Skin epidermis (tissue), 12 donors: ENCODE data around the gene TEX22.

ENCODE experiments used
- H3K27ac ChIP-seq, 21 experiments: fragments of 200-600 bp; sonication (generic) in 11 of 21; one replicate each; pipeline ENCODE4 v1.5.0; 2020; ENCODE audit warnings: mild to moderate bottlenecking in 3 of 21, inconsistent platforms in 2 of 21, moderate library complexity in 2 of 21
- H3K4me3 ChIP-seq, 7 experiments: fragments of 200-600 bp; sonication (generic) in 2 of 7; one replicate each; pipeline ENCODE4 v1.5.0; 2020; ENCODE audit warnings: inconsistent platforms in 2 of 7, mild to moderate bottlenecking in 2 of 7, moderate library complexity in 1 of 7

Gene TEX22

GRCh38 chr14:105427936-105428485 is 29.7 kb downstream of the TEX22 start:
- Histone ChIP-seq H3K4me3 (no peak overlapping the region), H3K27ac (no peak overlapping the region)

GRCh38 chr14:105430042-105430441 is 31.7 kb downstream of the TEX22 start:
- no peak overlapping the region for H3K4me3 ChIP-seq
- H3K27ac ChIP-seq: no peak overlapping the region

- Histone ChIP-seq H3K4me3 (no peak overlapping the region), H3K27ac (peak overlapping the region in 1 of 21 experiments; percentile 50)
Measured at GRCh38 chr14:105430565-105430964, 32.2 kb downstream of the TEX22 start.

GRCh38 chr14:105431256-105431655 is 32.9 kb downstream of the TEX22 start:
- H3K27ac ChIP-seq: peak overlapping the region in 2 of 21 experiments; percentile 12 to 50
- no peak overlapping the region for H3K4me3 ChIP-seq

GRCh38 chr14:105432657-105433056 is 34.3 kb downstream of the TEX22 start:
- no peak overlapping the region for H3K27ac ChIP-seq
- no peak overlapping the region for H3K4me3 ChIP-seq

GRCh38 chr14:105433161-105433605 is 34.8 kb downstream of the TEX22 start:
- Histone ChIP-seq H3K27ac (no peak overlapping the region), H3K4me3 (no peak overlapping the region)

- H3K4me3 ChIP-seq: no peak overlapping the region
- no peak overlapping the region for H3K27ac ChIP-seq
Measured at GRCh38 chr14:105436402-105436801, 38.1 kb downstream of the TEX22 start.

GRCh38 chr14:105436891-105437722 is 38.8 kb downstream of the TEX22 start:
- no peak overlapping the region for H3K4me3 ChIP-seq

GRCh38 chr14:105437723-105438500 is 39.6 kb downstream of the TEX22 start:
- Histone ChIP-seq H3K27ac (no peak overlapping the region), H3K4me3 (no peak overlapping the region)

More at GRCh38 chr14:105436891-105437722, 38.8 kb downstream of the TEX22 start:
- H3K27ac ChIP-seq: no peak overlapping the region

GRCh38 chr14:105439179-105439578 is 40.8 kb downstream of the TEX22 start:
- no peak overlapping the region for H3K27ac ChIP-seq

GRCh38 chr14:105439710-105440553 is 41.6 kb downstream of the TEX22 start:
- Histone ChIP-seq H3K27ac (no peak overlapping the region), H3K4me3 (no peak overlapping the region)

More at GRCh38 chr14:105439179-105439578, 40.8 kb downstream of the TEX22 start:
- H3K4me3 ChIP-seq: no peak overlapping the region

GRCh38 chr14:105440554-105440900 is 42.2 kb downstream of the TEX22 start:
- H3K27ac ChIP-seq: no peak overlapping the region
- H3K4me3 ChIP-seq: no peak overlapping the region

- Histone ChIP-seq H3K27ac (no peak overlapping the region), H3K4me3 (no peak overlapping the region)
Measured at GRCh38 chr14:105440992-105441391, 42.7 kb downstream of the TEX22 start.

GRCh38 chr14:105442125-105442524 is 43.8 kb downstream of the TEX22 start:
- Histone ChIP-seq H3K4me3 (no peak overlapping the region), H3K27ac (no peak overlapping the region)

GRCh38 chr14:105442834-105443233 is 44.5 kb downstream of the TEX22 start:
- H3K4me3 ChIP-seq: no peak overlapping the region
- no peak overlapping the region for H3K27ac ChIP-seq

- Histone ChIP-seq H3K27ac (no peak overlapping the region), H3K4me3 (no peak overlapping the region)
Measured at GRCh38 chr14:105444859-105445258, 46.5 kb downstream of the TEX22 start.

GRCh38 chr14:105445290-105445689 is 47.0 kb downstream of the TEX22 start:
- no peak overlapping the region for H3K4me3 ChIP-seq
- no peak overlapping the region for H3K27ac ChIP-seq

- no peak overlapping the region for H3K4me3 ChIP-seq
Measured at GRCh38 chr14:105445901-105446845, 47.8 kb downstream of the TEX22 start.

GRCh38 chr14:105446971-105447370 is 48.6 kb downstream of the TEX22 start:
- Histone ChIP-seq H3K4me3 (no peak overlapping the region), H3K27ac (no peak overlapping the region)

More at GRCh38 chr14:105445901-105446845, 47.8 kb downstream of the TEX22 start:
- no peak overlapping the region for H3K27ac ChIP-seq
